ENCODE results near the gene MED13. TPM values are rescaled to one million over a fixed set of nuclear protein-coding genes. Genes with fewer than 3 reads are reported as not detected.

The MED13 gene
- total RNA-seq, 2 donors from 2014 or later, result 37.4 to 41.5 TPM

GRCh38 chr17:61972311-61972710 is 92.8 kb downstream of the MED13 start:
- peaks cover 0 to 19% of the 10 kb centered on the region in 2 donors for H3K36me3 ChIP-seq (replicated peaks in 1 of 2; ENCODE audit: insufficient read depth in 1 of 2, low read depth in 2 of 2)

GRCh38 chr17:61970030-61970429 is 95.0 kb downstream of the MED13 start:
- no peak for ATAC-seq
- no peaks in the 10 kb centered on the region for H3K4me1 ChIP-seq
- H3K27ac ChIP-seq, result no peak overlapping the region
- WGBS, 2 donors, result 100% methylated on average over 1 of the region's 1 CpG
- intact Hi-C loops (cut with DNase I), result no loop called here
- no peaks in the 10 kb centered on the region for H3K27me3 ChIP-seq
- no peaks in the 10 kb centered on the region for H3K9me3 ChIP-seq
- H3K4me3 ChIP-seq, result no peak overlapping the region
- no peak for DNase-seq
- TF ChIP-seq POLR2A (IDR thresholded peaks at IDR 0.05) (no peak), CTCF (IDR thresholded peaks at IDR 0.05) (no peak)
- H3K36me3 ChIP-seq (replicated peaks in 1 of 2; ENCODE audit: insufficient read depth in 1 of 2, low read depth in 2 of 2), result peaks cover 0 to 19% of the 10 kb centered on the region in 2 donors

More at GRCh38 chr17:61972311-61972710, 92.8 kb downstream of the MED13 start:
- intact Hi-C loops (cut with DNase I), result no loop called here
- no peak for DNase-seq
- Histone ChIP-seq H3K27ac (no peak overlapping the region), H3K9me3 (no peaks in the 10 kb centered on the region), H3K27me3 (no peaks in the 10 kb centered on the region), H3K4me3 (no peak overlapping the region), H3K4me1 (no peaks in the 10 kb centered on the region)
- no peak for TF ChIP-seq CTCF (IDR thresholded peaks at IDR 0.05)
- no peak for TF ChIP-seq POLR2A (IDR thresholded peaks at IDR 0.05)
- ATAC-seq, result no peak

- Histone ChIP-seq H3K27ac (no peak overlapping the region), H3K9me3 (no peaks in the 10 kb centered on the region), H3K27me3 (no peaks in the 10 kb centered on the region), H3K4me1 (no peaks in the 10 kb centered on the region), H3K4me3 (no peak overlapping the region), H3K36me3 (replicated peaks in 1 of 2; ENCODE audit: insufficient read depth in 1 of 2, low read depth in 2 of 2) (peaks cover 9 to 29% of the 10 kb centered on the region in 2 donors)
- TF ChIP-seq CTCF (IDR thresholded peaks at IDR 0.05), result no peak
- no peak for TF ChIP-seq POLR2A (IDR thresholded peaks at IDR 0.05)
- DNase-seq, result no peak
- WGBS, 2 donors, result 96 to 98% methylated on average over 5 of the region's 5 CpGs
- no peak for ATAC-seq
- intact Hi-C loops (cut with DNase I), result no loop called here
Measured at GRCh38 chr17:61968757-61969156, 96.3 kb downstream of the MED13 start.

GRCh38 chr17:61967729-61968128 is 97.3 kb downstream of the MED13 start:
- Histone ChIP-seq H3K4me3 (no peak overlapping the region), H3K36me3 (replicated peaks in 1 of 2; ENCODE audit: insufficient read depth in 1 of 2, low read depth in 2 of 2) (peaks cover 11 to 29% of the 10 kb centered on the region in 2 donors), H3K27me3 (no peaks in the 10 kb centered on the region), H3K9me3 (no peaks in the 10 kb centered on the region), H3K27ac (no peak overlapping the region), H3K4me1 (no peaks in the 10 kb centered on the region)
- ATAC-seq (no peak), DNase-seq (no peak)
- TF ChIP-seq POLR2A (IDR thresholded peaks at IDR 0.05) (no peak), CTCF (IDR thresholded peaks at IDR 0.05) (no peak)
- WGBS, 2 donors, result 85 to 89% methylated on average over 2 of the region's 2 CpGs
- intact Hi-C loops (cut with DNase I), result no loop called here

GRCh38 chr17:61966191-61966590 is 98.9 kb downstream of the MED13 start:
- ATAC-seq (no peak), DNase-seq (no peak)
- TF ChIP-seq CTCF (IDR thresholded peaks at IDR 0.05) (no peak), POLR2A (IDR thresholded peaks at IDR 0.05) (no peak)
- H3K36me3 ChIP-seq (replicated peaks in 1 of 2; ENCODE audit: insufficient read depth in 1 of 2, low read depth in 2 of 2), result peaks cover 11 to 28% of the 10 kb centered on the region in 2 donors
- 0% methylated on average over 1 of the region's 1 CpG for WGBS, 2 donors
- no peaks in the 10 kb centered on the region for H3K9me3 ChIP-seq
- no peak overlapping the region for H3K4me3 ChIP-seq
- H3K27ac ChIP-seq, result no peak overlapping the region
- no peaks in the 10 kb centered on the region for H3K27me3 ChIP-seq
- no peaks in the 10 kb centered on the region for H3K4me1 ChIP-seq
- intact Hi-C loops (cut with DNase I), result no loop called here
